NAMALWA (cell line): Measurements from ENCODE around the gene SACS.
A peak's percentile ranks its signal among the peaks of the same experiment; 100 is the strongest.
"Not testable (repeated sequence)": the region's sequence is repeated elsewhere in the genome, so short reads cannot be mapped to it uniquely, and the experiment has no call there.

Experiments
- DNase-seq: peaks from one replicate; pipeline ENCODE4 v3.0.0-alpha.2; 2015; ENCODE audit warnings: low spot score

The SACS gene

GRCh38 chr13:23455401-23456185 is 22.1 kb upstream of the SACS start:
- no peak for DNase-seq

GRCh38 chr13:23453132-23453531 is 19.6 kb upstream of the SACS start:
- DNase-seq = no peak

- DNase-seq = peak; percentile 49
Observed at GRCh38 chr13:23450340-23451046, 17.0 kb upstream of the SACS start.

- no peak for DNase-seq
Observed at GRCh38 chr13:23449398-23450162, 16.1 kb upstream of the SACS start.

- no peak for DNase-seq
Observed at GRCh38 chr13:23447927-23448326, 14.4 kb upstream of the SACS start.

GRCh38 chr13:23445794-23446193 is 12.3 kb upstream of the SACS start:
- DNase-seq = no peak

GRCh38 chr13:23443878-23444277 is 10.4 kb upstream of the SACS start:
- no peak for DNase-seq

- DNase-seq = no peak
Observed at GRCh38 chr13:23443110-23443509, 9.6 kb upstream of the SACS start.

GRCh38 chr13:23440821-23441618 is 7.5 kb upstream of the SACS start:
- no peak for DNase-seq

- not testable (repeated sequence) for DNase-seq
Observed at GRCh38 chr13:23440324-23440723, 6.8 kb upstream of the SACS start.

GRCh38 chr13:23437916-23438315 is 4.4 kb upstream of the SACS start:
- no peak for DNase-seq

GRCh38 chr13:23436680-23437079 is 3.2 kb upstream of the SACS start:
- no peak for DNase-seq

GRCh38 chr13:23434491-23434890 is 989 bp upstream of the SACS start:
- DNase-seq = no peak

- DNase-seq = no peak
Observed at GRCh38 chr13:23432626-23433025, 876 bp downstream of the SACS start.

- DNase-seq = no peak
Observed at GRCh38 chr13:23430664-23431063, 2.8 kb downstream of the SACS start.

GRCh38 chr13:23427881-23428528 is 5.5 kb downstream of the SACS start:
- DNase-seq = no peak

GRCh38 chr13:23427342-23427843 is 6.1 kb downstream of the SACS start:
- no peak for DNase-seq

- no peak for DNase-seq
Observed at GRCh38 chr13:23421596-23421995, 11.9 kb downstream of the SACS start.

GRCh38 chr13:23418776-23419683 is 14.5 kb downstream of the SACS start:
- no peak for DNase-seq

GRCh38 chr13:23414682-23415081 is 18.8 kb downstream of the SACS start:
- DNase-seq = no peak
